GM18873 (cell line): ENCODE results near the gene TNNT3.
"Not testable (repeated sequence)": the region's sequence is repeated elsewhere in the genome, so short reads cannot be mapped to it uniquely, and the experiment has no call there.

ENCODE experiments used
- ATAC-seq: cut with Tn5 transposase; IDR thresholded peaks from one replicate; pipeline ENCODE4 v1.9.1; 2021; ENCODE audit warnings: mild to moderate bottlenecking, moderate library complexity, moderate number of reproducible peaks; ENCODE audit not compliant: unreplicated experiment, low FRiP score

Gene TNNT3

GRCh38 chr11:1919391-1920127, at the start of gene TNNT3:
TNNT3 (plus strand) TSS chr11:1919703; CDS start chr11:1922875, 3,172 bp downstream.
- ATAC-seq, result no peak

- ATAC-seq, result no peak
These were observed 49.2 kb upstream of the TNNT3 start for GRCh38 chr11:1870326-1870696.

GRCh38 chr11:1870721-1871466, 48.6 kb upstream of the TNNT3 start:
- ATAC-seq, result no peak

- ATAC-seq, result no peak
These were observed 48.0 kb upstream of the TNNT3 start for GRCh38 chr11:1871531-1871930.

- ATAC-seq, result no peak
These were observed 47.1 kb upstream of the TNNT3 start for GRCh38 chr11:1872267-1872985.

GRCh38 chr11:1873048-1873812, 46.3 kb upstream of the TNNT3 start:
- ATAC-seq, result no peak

GRCh38 chr11:1873813-1874150, 45.7 kb upstream of the TNNT3 start:
- not testable (repeated sequence) for ATAC-seq

GRCh38 chr11:1874441-1875092, 44.9 kb upstream of the TNNT3 start:
- not testable (repeated sequence) for ATAC-seq

- no peak for ATAC-seq
These were observed 44.2 kb upstream of the TNNT3 start for GRCh38 chr11:1875093-1875850.

GRCh38 chr11:1875851-1876301, 43.6 kb upstream of the TNNT3 start:
- ATAC-seq, result not testable (repeated sequence)

- ATAC-seq, result no peak
These were observed 43.0 kb upstream of the TNNT3 start for GRCh38 chr11:1876361-1877063.

- ATAC-seq, result no peak
These were observed 42.0 kb upstream of the TNNT3 start for GRCh38 chr11:1877211-1878136.

- ATAC-seq, result no peak
These were observed 41.1 kb upstream of the TNNT3 start for GRCh38 chr11:1878137-1879031.

- no peak for ATAC-seq
These were observed 40.1 kb upstream of the TNNT3 start for GRCh38 chr11:1879342-1879940.

GRCh38 chr11:1879941-1880720, 39.4 kb upstream of the TNNT3 start:
- ATAC-seq, result no peak
